IMR-90 (cell line): ENCODE measurements around the gene IL6.

ENCODE experiments used
- BHLHE40 ChIP-seq: fragments of 150-350 bp; IDR thresholded peaks from 2 replicates; pipeline ENCODE4 v1.6.1; 2016; ENCODE audit warnings: mild to moderate bottlenecking, low read depth, low read length
- MAZ ChIP-seq: IDR thresholded peaks from 2 replicates; pipeline ENCODE4 v1.6.1; 2012; ENCODE audit warnings: low read depth, mild to moderate bottlenecking, low read length, improper control_type of control experiment, moderate library complexity, borderline replicate concordance
- POLR2A ChIP-seq: IDR thresholded peaks from 2 replicates; pipeline ENCODE4 v1.6.1; 2012; ENCODE audit warnings: mild to moderate bottlenecking, low read depth, low read length
- RAD21 ChIP-seq: IDR thresholded peaks from 2 replicates; pipeline ENCODE4 v1.6.1; 2012; ENCODE audit warnings: low read length, improper control_type of control experiment
- RFX5 ChIP-seq: IDR thresholded peaks from 2 replicates; pipeline ENCODE4 v1.8.0; 2012; ENCODE audit warnings: low read depth, mild to moderate bottlenecking, low read length, moderate library complexity
- TF ChIP-seq, protein P1 (sequence below): conservative IDR thresholded peaks from 2 replicates; pipeline ENCODE4 v1.5.1; 2012; ENCODE audit warnings: mild to moderate bottlenecking, low read depth, low read length, improper control_type of control experiment
- TF ChIP-seq, protein P2 (sequence below): fragments of 150-350 bp; IDR thresholded peaks from 2 replicates; pipeline ENCODE4 v1.6.1; 2017; ENCODE audit warnings: mild to moderate bottlenecking, antibody characterized with exemption, low read length, low read depth
- TF ChIP-seq, protein P3 (sequence below): fragments of 150-350 bp; IDR thresholded peaks from 2 replicates; pipeline ENCODE4 v1.6.1; 2016; ENCODE audit warnings: low read depth, mild to moderate bottlenecking, low read length, moderate library complexity, borderline replicate concordance

DNA sequence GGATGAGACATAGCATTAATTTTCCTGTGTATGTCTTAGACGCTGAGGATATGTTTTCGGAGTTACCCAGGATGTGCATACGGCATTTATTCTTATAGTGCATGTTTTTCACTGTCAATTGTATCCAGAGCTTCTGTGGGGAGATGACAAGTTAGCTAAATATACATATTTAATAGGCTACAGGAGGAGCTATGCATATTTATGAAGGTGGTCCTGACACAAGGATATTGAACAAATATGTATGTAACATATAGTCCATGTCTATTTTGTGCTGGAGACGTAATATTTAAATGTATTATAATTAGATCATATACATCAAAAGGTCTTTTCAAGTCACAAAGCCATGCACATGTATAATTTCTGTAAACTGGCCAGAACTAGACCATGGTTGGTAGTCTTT, 16.0 kb downstream of the IL6 start:
- TF ChIP-seq MAZ, result no peak
- TF ChIP-seq, protein P1, sequence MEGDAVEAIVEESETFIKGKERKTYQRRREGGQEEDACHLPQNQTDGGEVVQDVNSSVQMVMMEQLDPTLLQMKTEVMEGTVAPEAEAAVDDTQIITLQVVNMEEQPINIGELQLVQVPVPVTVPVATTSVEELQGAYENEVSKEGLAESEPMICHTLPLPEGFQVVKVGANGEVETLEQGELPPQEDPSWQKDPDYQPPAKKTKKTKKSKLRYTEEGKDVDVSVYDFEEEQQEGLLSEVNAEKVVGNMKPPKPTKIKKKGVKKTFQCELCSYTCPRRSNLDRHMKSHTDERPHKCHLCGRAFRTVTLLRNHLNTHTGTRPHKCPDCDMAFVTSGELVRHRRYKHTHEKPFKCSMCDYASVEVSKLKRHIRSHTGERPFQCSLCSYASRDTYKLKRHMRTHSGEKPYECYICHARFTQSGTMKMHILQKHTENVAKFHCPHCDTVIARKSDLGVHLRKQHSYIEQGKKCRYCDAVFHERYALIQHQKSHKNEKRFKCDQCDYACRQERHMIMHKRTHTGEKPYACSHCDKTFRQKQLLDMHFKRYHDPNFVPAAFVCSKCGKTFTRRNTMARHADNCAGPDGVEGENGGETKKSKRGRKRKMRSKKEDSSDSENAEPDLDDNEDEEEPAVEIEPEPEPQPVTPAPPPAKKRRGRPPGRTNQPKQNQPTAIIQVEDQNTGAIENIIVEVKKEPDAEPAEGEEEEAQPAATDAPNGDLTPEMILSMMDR, result no peak
- TF ChIP-seq RFX5, result no peak
- TF ChIP-seq, protein P2, sequence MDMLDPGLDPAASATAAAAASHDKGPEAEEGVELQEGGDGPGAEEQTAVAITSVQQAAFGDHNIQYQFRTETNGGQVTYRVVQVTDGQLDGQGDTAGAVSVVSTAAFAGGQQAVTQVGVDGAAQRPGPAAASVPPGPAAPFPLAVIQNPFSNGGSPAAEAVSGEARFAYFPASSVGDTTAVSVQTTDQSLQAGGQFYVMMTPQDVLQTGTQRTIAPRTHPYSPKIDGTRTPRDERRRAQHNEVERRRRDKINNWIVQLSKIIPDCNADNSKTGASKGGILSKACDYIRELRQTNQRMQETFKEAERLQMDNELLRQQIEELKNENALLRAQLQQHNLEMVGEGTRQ, result no peak
- TF ChIP-seq RAD21, result no peak
- no peak for TF ChIP-seq BHLHE40
- TF ChIP-seq POLR2A, result no peak
- TF ChIP-seq, protein P3, sequence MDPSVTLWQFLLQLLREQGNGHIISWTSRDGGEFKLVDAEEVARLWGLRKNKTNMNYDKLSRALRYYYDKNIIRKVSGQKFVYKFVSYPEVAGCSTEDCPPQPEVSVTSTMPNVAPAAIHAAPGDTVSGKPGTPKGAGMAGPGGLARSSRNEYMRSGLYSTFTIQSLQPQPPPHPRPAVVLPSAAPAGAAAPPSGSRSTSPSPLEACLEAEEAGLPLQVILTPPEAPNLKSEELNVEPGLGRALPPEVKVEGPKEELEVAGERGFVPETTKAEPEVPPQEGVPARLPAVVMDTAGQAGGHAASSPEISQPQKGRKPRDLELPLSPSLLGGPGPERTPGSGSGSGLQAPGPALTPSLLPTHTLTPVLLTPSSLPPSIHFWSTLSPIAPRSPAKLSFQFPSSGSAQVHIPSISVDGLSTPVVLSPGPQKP, result no peak
